GM18873 (cell line): ENCODE measurements around the gene OR7A5.
"Not testable (repeated sequence)": the region's sequence is repeated elsewhere in the genome, so short reads cannot be mapped to it uniquely, and the experiment has no call there.

Experiments
- ATAC-seq: cut with Tn5 transposase; IDR thresholded peaks from one replicate; pipeline ENCODE4 v1.9.1; 2021; ENCODE audit warnings: mild to moderate bottlenecking, moderate library complexity, moderate number of reproducible peaks; ENCODE audit not compliant: unreplicated experiment, low FRiP score

The OR7A5 gene

GRCh38 chr19:14835011-14835410, at the start of gene OR7A5, which contains the start of gene OR7C1:
Gene OR7A5 (minus strand): TSS chr19:14835185. CDS start chr19:14828241, 6,944 bp downstream.
Gene OR7C1 (minus strand): TSS chr19:14835185. CDS start chr19:14800136, 35,049 bp downstream.
- no peak for ATAC-seq

- no peak for ATAC-seq
Observed at GRCh38 chr19:14871619-14872230, 36.7 kb upstream of the OR7A5 start.

DNA sequence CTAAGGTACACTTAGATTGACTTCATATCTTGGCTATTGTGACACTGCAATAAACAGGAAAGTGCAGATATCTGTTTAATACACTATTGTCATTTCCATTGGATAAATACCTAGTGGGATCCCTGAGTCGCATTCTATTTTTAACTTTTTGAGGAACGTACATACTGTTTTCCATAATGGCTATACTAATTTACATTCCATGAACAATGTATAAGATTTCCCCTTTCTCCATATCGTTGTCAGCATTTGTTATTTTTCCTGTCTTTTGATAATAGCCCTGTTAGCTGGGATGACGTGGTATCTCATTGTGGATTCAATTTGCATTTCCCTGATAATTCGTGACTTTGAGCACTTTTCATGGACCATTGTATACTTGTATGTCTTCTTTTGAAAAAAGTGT, 33.5 kb upstream of the OR7A5 start:
- ATAC-seq: no peak

GRCh38 chr19:14848822-14849221, 13.8 kb upstream of the OR7A5 start, which contains the start of gene OR7A10:
Gene OR7A10 (minus strand): TSS chr19:14848922. CDS start chr19:14841877, 7,045 bp downstream.
- ATAC-seq: no peak

DNA sequence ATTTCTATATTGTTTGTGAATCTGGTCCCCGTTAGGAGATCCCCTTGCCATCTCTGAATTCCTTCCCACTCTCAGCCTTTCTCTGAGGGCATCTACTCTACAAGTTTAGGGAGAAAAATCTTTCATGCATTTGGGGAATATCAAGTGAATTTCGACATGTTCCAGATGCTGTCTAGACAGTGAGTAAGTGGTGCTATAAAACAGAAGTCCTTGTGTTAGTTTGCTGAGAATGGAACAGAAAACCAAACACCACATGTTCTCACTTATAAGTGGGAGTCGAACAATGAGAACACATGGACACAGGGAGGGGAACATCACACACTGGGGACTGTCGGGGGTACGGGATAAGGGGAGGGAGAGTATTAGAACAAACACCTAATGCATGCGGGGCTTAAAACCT, 8.6 kb upstream of the OR7A5 start:
- ATAC-seq: no peak

DNA sequence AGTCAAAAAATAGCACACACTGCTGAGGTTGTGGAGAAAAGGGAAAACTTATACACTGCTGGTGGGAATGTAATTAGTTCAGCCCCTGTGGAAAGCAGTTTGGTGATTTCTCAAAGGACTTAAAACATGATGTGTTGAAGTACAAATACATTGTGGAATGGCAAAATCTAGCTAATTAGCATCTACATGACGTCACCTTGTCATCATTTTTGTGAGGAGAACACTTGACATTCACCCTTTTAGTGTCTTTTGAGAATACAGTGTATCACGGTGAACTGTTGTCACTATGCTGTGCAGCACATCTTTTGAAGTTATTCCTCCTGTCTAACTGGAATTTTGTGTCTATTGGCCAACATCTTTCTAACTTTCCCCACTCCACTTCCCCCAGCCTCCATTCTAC, 8.2 kb upstream of the OR7A5 start:
- no peak for ATAC-seq

DNA sequence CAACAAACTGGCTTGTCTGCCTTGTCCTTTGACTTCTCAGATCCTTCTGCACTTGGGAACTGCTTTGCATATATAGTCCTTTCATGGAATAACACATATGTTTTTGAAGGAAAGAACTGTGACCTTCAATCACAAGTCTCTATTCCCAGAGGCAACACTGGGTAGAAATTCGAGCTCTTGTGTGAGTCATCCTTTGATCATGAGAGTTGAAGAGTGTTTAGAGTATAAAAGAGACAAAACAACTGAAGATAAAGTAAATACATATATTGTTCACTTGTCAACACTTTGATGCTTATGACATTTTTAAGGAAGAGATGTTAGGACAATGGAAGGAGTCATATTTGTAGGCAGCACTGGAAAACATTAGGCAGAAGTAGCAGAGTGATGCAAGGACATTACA, 5.2 kb upstream of the OR7A5 start:
- ATAC-seq: no peak

GRCh38 chr19:14837391-14837790, 2.4 kb upstream of the OR7A5 start:
- ATAC-seq: no peak

- ATAC-seq: no peak
Observed at GRCh38 chr19:14830702-14831101, 4.3 kb downstream of the OR7A5 start.

GRCh38 chr19:14826006-14826405, 9.0 kb downstream of the OR7A5 start:
- no peak for ATAC-seq

- no peak for ATAC-seq
Observed at GRCh38 chr19:14821937-14822336, 13.0 kb downstream of the OR7A5 start.

DNA sequence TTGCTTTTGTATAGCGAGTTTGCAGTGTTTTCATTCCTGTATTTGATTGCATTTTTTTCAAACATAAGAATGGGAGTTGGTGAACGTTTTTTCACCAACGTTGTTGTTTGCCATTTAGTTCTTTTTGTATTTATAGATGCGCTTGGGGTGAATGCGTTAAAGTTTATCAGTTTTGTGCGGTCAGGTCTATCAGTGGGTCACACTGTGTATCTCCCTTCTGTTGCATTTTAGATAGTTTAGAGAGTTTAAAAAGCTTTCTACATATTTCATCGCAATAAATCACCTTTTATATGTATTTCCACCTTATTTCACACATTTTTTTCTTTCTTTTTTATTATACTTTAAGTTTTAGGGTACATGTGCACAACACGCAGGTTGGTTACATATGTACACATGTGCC, 16.4 kb downstream of the OR7A5 start:
- no peak for ATAC-seq

- ATAC-seq: no peak
Observed at GRCh38 chr19:14817052-14817451, 17.9 kb downstream of the OR7A5 start.

GRCh38 chr19:14814982-14815652, 19.9 kb downstream of the OR7A5 start:
- ATAC-seq: no peak

DNA sequence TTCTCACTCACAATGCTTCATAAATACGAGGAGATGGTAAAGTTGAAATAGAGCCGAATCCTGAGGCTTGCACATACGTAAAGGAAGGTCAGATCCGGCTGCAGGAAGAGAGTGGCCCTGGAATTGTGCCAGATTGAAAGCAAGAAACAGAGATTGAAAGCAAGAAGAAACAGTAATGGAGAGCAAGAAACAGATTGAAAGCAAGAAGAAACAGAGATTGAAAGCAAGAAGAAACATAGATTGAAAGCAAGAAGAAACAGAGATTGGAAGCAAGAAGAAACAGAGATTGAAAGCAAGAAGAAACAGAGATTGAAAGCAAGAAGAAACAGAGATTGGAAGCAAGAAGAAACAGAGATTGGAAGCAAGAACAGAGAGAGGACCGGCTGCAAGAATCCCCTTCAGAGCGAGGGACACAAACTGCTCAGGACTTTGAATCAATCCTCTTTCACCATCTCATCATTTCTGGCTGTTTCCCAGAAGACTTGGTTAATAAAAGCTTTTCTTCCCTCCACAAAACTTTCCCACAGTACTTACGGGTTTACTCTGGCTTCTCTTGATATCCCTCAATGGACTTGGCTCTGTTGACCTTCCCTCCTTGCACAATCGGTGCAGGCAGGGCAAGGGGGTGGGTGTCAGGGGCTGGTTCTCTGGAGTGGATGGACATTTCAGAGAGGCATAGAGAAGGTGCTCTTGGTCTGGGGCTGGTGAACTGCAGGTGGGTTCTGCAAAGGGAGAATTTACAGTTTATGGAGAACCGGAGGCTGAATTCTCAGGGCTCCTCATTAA, 25.5 kb downstream of the OR7A5 start:
- ATAC-seq: no peak

DNA sequence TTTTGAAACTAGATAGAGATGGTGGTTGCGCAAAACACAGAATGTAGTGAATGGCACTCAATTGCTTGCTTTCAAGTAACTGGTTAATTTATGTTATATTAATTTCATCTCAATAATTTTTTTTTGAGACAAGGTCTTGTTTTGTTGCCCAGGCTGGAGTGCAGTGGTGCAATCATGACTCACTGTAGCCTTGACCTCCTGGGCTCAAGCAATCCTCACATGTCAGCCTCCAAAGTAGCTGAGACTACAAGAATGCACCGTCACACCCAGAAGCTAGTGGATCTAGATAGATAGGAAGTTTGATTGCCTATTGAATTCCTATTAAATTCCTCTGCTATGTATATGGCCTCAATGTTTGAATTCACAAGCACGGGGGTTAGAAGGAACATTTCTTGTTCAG, 30.2 kb downstream of the OR7A5 start:
- ATAC-seq: no peak

GRCh38 chr19:14798760-14799159, 36.2 kb downstream of the OR7A5 start:
- ATAC-seq: no peak

- ATAC-seq: no peak
Observed at GRCh38 chr19:14796021-14796420, 39.0 kb downstream of the OR7A5 start.

GRCh38 chr19:14795078-14795721, 39.8 kb downstream of the OR7A5 start:
- ATAC-seq: no peak

DNA sequence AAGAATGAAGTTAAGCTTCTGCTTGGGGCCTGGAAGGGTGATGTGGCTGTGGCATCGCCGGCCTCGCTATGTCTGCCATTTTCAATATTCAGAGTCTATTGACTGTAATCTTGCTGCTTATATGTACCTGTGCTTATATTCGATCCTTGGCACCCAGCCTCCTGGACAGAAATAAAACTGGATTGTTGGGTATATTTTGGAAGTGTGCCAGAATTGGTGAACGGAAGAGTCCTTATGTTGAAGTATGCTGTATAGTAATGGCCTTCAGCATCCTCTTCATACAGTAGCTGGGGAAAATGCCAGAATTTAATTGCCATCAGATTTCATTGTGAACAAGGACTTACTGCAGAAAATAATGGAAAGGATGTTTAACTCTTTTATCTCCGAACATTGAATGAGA, 42.7 kb downstream of the OR7A5 start:
- not testable (repeated sequence) for ATAC-seq

- ATAC-seq: no peak
Observed at GRCh38 chr19:14786421-14786851, 48.5 kb downstream of the OR7A5 start.
